CD4-positive, alpha-beta T cell treated with Interleukin-17A for 1 hour (primary cell): ENCODE data around the gene POLDIP2.

ENCODE experiments used
- DNase-seq: peaks from one replicate; pipeline ENCODE4 v3.0.0-alpha.2; 2020

The POLDIP2 gene

GRCh38 chr17:28357061-28357900 is at the start of gene POLDIP2:
TSS of gene POLDIP2 (minus strand) at chr17:28357527. CDS start at chr17:28357448, 79 bp downstream.
- peak; percentile 97 for DNase-seq

GRCh38 chr17:28406473-28406814 is 49.1 kb upstream of the POLDIP2 start:
- no peak for DNase-seq

- DNase-seq: peak; percentile 26
Measured at GRCh38 chr17:28405632-28406472, 48.5 kb upstream of the POLDIP2 start, which contains the start of gene SLC46A1. TSS of gene SLC46A1 (minus strand) at chr17:28406212. CDS start at chr17:28406114, 98 bp downstream.

GRCh38 chr17:28404812-28405570 is 47.7 kb upstream of the POLDIP2 start:
- DNase-seq: no peak

GRCh38 chr17:28404461-28404811 is 47.1 kb upstream of the POLDIP2 start:
- no peak for DNase-seq

GRCh38 chr17:28404007-28404406 is 46.7 kb upstream of the POLDIP2 start:
- DNase-seq: no peak

- DNase-seq: no peak
Measured at GRCh38 chr17:28402844-28403243, 45.5 kb upstream of the POLDIP2 start.

- DNase-seq: no peak
Measured at GRCh38 chr17:28402224-28402630, 44.9 kb upstream of the POLDIP2 start.

GRCh38 chr17:28399808-28400207 is 42.5 kb upstream of the POLDIP2 start:
- no peak for DNase-seq

- no peak for DNase-seq
Measured at GRCh38 chr17:28398280-28398981, 41.1 kb upstream of the POLDIP2 start.

GRCh38 chr17:28397687-28398279 is 40.5 kb upstream of the POLDIP2 start:
- DNase-seq: no peak

- DNase-seq: no peak
Measured at GRCh38 chr17:28397275-28397674, 39.9 kb upstream of the POLDIP2 start.

- DNase-seq: no peak
Measured at GRCh38 chr17:28396635-28397239, 39.4 kb upstream of the POLDIP2 start.

- no peak for DNase-seq
Measured at GRCh38 chr17:28395968-28396367, 38.6 kb upstream of the POLDIP2 start.

- no peak for DNase-seq
Measured at GRCh38 chr17:28395426-28395825, 38.1 kb upstream of the POLDIP2 start.

- no peak for DNase-seq
Measured at GRCh38 chr17:28394337-28395116, 37.2 kb upstream of the POLDIP2 start.

- DNase-seq: no peak
Measured at GRCh38 chr17:28392491-28392890, 35.2 kb upstream of the POLDIP2 start.

GRCh38 chr17:28391401-28391800 is 34.1 kb upstream of the POLDIP2 start:
- no peak for DNase-seq

- no peak for DNase-seq
Measured at GRCh38 chr17:28390984-28391383, 33.7 kb upstream of the POLDIP2 start.

- no peak for DNase-seq
Measured at GRCh38 chr17:28390563-28390962, 33.2 kb upstream of the POLDIP2 start.

GRCh38 chr17:28390141-28390540 is 32.8 kb upstream of the POLDIP2 start:
- DNase-seq: no peak
